GM21737 (cell line): ENCODE data around the gene C1QTNF8.

Experiments
- ATAC-seq: cut with Tn5 transposase; IDR thresholded peaks from one replicate; pipeline ENCODE4 v1.9.1; 2021; ENCODE audit warnings: mild to moderate bottlenecking, moderate library complexity; ENCODE audit not compliant: unreplicated experiment

C1QTNF8 gene

DNA sequence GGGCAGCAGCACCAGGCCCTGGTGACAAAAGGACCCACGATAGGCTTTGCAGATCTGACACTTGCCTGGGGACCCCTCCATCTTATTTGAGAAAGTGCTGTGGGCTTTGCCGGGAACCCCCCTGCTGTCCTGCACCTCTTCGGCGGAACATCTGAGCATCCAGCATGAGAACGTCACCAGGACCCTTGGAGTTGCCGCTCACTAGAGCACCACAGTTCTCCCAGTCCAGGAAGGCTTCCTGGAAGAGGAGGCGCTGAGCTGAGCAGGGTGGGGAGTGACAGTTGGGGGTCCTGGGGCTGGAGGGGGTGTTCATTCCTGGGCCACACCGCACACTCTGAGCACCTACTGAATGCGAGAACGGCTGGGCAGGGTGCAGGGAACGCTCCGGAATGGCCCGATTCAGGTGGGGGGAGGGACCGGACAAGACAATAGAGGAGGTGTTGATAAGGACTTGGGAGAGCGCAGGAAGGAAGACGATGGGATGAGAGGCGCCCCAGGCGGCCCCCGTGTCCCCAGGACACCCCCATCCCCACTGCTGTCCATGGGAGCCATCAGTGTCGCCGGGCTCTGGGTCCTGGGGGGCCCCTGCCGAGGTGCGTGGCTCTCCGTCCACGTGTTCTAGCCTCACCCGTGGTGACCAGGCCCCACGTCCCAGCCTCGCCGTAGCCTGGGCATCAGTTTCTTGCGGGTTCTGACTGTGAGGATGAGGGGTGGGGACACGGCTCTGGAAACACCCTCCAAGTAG is 32.1 kb upstream of the C1QTNF8 start:
- no peak for ATAC-seq

GRCh38 chr16:1127101-1127500 is 31.1 kb upstream of the C1QTNF8 start:
- no peak for ATAC-seq

- no peak for ATAC-seq
These were observed 30.5 kb upstream of the C1QTNF8 start for GRCh38 chr16:1126586-1126985.

GRCh38 chr16:1126044-1126443 is 30.0 kb upstream of the C1QTNF8 start:
- ATAC-seq: no peak

- ATAC-seq: no peak
These were observed 29.4 kb upstream of the C1QTNF8 start for GRCh38 chr16:1125471-1125870.

- no peak for ATAC-seq
These were observed 28.8 kb upstream of the C1QTNF8 start for GRCh38 chr16:1124795-1125194.

DNA sequence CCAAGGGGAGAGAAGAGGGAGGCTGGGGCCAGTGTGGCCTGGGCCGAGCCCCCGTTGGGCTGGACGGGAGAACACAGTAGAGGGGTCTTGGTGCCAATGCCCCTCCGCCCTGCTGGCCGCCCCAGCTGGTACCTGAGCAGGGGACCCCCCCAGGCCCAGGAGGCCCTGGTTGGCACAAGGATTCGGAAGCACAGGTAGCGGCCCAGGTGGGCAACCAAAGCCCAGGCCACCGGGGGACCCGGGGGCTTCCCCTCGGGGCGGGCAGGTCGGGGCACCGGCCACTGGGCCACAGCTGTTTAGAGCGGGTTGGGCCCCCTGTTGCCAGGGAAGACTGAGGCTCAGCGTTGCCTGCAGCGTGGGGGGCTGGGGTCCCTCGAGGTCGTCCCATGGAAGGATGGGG is 28.2 kb upstream of the C1QTNF8 start:
- no peak for ATAC-seq

GRCh38 chr16:1123525-1124230 is 27.6 kb upstream of the C1QTNF8 start:
- ATAC-seq: no peak

DNA sequence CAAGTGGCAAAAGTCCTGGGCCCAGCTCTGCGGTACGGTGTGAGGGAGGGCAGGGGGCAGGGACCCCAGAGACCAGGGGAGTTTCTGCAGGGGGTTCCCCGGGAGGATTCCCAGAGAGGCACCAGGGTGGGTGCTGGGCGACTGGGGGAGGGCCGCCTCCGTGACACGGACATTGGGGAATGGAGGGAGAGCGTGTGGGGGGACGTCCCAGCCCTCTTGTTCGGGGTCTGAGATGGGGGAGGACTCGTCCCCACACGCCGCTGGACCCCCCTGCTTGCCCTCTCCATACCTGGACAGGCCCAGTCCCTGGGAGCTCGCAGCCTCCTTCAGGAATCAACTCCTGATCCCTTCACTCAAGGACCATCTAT is 26.3 kb upstream of the C1QTNF8 start:
- ATAC-seq: no peak

DNA sequence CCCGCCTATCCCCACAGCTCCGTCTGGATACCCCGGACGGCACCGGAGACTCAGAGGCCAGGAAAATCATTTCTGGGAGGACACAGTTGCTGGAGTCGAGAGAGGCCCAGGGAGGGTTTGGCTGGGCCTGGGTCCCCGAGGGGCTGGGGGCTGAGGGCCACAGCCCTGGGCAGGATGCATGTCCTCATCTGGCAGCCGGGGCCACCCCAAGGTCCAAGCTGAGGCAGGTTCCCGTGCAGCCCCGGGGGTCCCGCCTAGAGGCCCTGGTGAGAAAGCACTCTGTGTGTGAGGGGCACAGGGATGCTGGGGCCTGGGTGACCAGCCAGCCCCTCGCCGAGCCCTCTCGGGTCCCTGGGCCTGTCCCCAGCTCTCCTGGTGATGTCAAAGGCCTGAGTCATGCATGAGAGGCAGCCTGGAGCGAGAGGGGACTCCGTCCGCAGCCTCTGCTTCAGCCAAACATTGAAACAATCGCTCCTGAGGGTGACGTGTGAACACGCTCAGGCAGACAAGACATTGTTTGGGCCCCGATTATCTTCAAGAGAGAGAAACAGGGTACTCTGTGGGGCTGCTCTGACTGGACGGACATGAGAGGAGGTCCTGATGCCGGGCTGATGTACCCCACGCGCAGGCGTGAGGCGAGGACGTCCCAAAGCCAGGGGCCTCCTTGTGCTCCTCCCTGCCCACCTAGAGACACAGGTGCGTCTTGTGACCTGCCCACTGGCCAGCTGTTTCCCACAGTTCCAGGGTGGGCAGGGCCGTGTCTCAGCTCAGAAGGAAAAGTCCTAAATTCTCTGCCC is 25.8 kb upstream of the C1QTNF8 start:
- no peak for ATAC-seq

DNA sequence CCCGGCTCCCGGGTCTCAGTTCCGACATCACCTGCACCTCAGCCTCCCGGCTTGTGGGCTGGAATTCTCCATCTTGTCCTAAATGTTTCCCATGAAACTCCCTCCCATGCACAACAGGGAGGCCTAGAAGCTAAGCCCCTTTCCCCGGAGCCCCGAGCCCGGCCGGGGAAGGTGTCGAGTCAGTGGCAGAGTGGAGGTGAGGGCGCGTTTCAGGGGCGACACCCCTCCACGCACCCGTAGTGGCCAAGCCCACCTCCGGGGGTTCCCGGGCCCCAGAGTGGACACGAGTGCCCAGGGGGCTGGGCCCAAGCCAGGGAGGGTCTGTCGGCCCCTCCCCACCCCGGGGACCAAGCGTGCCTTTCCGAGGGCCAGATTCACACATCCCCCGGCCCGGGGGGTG is 25.0 kb upstream of the C1QTNF8 start:
- no peak for ATAC-seq

DNA sequence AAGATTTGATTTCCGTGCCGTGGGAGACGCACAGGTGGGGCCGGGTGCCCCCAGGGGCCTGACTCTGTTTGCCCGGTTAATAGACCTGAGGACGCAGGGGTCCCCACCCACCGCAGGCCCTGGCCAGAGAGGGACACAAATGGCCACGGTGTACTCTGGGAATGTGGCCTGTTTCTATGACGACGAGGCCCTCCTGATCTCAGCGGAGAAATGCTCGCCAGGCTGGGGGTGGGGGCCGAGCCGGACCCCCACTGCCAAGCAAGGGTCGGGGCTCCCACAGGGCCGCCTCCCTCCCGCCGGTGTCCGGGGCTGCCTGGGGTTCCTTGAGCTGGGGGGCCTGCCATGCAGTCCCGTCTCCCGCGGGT is 24.5 kb upstream of the C1QTNF8 start:
- no peak for ATAC-seq

DNA sequence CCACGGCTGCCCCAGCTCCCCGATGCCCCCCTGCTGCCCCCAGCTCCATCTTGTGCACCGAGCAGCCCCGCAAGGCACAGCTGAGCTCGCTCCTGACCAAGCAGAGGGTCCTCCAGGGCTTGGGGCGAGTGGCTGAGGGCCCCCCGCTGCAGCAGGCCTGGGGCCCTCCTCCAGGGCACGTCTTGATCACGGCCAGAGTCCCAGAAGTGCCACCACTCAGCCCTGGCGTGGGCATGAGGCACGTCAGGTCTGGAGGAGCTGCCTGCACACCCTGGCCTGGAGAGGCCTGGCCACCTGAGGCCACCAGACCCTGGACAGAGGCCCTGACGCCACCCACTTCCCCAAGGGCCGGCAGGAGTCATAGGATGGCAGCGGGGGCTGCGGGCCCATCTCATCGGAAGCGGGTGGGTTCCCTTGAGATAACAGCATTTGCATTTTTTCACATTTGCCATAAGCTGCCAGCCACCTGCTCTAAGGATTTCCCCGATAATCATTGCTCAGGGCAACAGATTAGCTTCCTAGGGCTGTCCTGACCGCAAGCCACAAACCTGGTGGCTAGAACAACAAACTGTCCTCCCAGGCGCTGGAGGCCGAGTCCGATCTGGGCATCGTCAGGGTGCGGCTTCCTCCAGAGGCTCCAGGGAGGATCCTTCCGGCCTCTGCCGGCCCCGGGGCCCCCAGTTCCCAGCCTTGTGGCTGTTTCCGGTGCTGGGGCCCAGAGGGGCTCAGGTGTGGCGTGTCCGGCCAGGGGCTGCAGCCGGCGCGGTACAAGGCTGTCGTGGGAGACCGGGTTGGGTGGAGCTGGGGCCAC is 23.9 kb upstream of the C1QTNF8 start:
- no peak for ATAC-seq

GRCh38 chr16:1119129-1119528 is 23.1 kb upstream of the C1QTNF8 start:
- ATAC-seq: no peak

GRCh38 chr16:1117926-1118325 is 21.9 kb upstream of the C1QTNF8 start:
- no peak for ATAC-seq

DNA sequence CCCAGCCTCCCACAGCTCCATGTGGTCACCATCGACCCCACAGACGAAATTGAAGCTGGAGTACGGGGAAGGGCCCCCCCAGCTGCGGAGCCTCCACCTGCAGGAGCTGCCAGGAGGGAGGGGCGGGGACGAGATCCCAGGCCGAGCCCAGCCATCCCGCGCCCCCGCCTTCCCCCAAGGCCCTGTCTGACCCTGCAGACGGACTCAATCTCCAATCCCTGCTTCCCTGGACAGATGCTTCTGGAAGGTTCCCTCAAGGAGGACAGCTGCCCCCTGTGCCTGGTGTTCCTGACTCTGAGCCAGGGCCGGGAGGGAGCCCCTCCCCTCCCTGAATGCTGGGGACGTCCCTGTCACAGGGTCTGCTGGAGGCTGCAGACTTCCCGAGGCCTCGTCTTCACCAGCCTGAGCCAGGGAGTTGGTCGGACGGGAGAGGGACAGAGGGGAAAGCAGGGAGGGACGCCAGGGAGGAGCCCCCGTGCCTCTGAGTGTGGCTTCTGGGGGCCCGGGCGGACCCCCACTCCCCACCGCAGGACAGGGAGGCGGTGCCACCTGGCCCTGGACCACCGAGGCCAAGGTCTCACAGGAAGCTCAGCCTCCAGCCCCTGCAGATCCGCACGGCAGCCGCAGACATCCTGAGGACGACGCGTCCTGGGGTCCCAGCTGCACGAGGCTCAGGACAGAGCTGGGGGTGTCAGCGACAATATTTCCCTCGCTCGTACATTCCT is 21.3 kb upstream of the C1QTNF8 start:
- no peak for ATAC-seq

GRCh38 chr16:1116693-1117077 is 20.6 kb upstream of the C1QTNF8 start:
- no peak for ATAC-seq

GRCh38 chr16:1113889-1114526 is 18.0 kb upstream of the C1QTNF8 start:
- no peak for ATAC-seq

DNA sequence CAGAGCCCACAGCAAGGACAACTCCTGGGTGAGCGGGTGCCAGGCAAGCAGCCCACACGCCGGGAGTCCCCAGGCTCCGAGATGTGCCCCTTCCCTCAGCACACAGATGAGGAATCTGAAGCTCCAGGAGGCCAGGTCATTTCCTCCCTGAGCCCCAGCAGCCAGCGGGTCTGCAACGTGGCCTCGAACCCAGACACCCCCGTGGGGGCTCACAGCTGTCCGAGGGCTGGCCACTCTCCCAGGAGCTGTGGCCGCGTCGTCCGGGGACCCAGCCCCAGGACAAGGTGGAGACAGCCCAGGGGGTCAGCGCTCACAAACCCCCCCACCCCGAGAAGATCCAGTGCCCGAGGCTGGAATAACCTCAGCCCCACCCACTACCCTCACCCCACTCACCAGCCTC is 17.4 kb upstream of the C1QTNF8 start:
- no peak for ATAC-seq
